Fibroblast of skin of back (primary cell): ENCODE measurements around the gene TMEM132D.
"Not testable (repeated sequence)": the region's sequence is repeated elsewhere in the genome, so short reads cannot be mapped to it uniquely, and the experiment has no call there.

Experiments used
- DNase-seq: peaks from one replicate; pipeline ENCODE4 v3.0.0-alpha.2; 2013

The TMEM132D gene

DNA sequence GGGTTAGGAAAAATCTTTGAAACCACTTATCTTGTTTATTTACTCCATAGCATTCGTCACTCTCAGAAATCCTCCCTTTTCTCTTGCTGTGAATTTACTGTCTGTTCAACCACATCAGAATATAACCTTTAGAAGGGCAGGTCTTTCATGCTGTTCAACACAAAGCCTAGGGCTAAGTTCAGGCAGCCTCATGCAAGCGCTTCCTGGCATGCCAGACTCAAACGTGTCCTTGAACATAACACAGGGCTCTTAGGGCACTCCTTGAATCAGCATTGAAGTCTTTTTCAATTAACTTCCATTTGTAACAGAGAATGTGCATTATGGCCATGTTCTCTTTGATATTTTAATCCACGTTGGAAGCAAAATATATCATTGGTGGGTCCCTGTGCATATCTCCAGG lies 672.8 kb downstream of the TMEM132D start:
- no peak for DNase-seq

DNA sequence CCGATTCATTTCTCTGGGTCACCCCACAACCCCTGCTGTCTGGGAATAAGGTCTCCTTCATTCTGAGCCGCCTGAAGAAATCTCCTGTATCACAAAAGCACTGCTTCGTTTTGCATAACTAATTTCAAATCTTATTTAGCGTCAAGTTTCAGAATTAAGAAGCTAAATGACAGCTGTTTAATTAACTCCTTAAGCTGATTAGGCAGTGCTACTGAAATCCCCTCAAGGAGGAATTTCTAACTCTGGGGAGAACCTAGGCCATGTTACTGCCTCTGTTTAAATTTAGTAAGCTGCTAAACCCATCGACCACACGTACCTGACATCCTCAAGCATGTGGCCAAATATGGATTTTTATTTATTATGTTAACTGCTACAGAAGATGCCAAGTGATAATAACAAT lies 677.0 kb downstream of the TMEM132D start:
- DNase-seq: no peak

DNA sequence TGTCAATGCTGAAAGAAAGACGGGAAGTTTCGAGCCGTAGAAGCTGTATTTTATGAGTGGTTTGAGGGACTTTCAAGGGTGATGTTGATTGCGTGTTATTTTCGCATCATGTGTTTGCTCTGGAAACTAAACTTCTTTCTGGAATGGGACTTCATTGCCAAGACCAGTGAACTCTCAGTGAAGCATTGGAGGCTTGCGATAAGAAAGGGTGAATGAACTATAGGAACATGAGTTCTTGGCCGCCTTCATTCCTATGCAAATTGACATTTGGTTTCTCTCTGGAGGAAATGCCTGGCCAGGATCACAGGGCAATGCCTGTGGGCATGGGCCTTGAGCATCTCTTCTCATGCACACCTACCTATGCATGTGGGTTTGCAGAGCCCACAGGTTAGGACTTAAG lies 677.8 kb downstream of the TMEM132D start:
- no peak for DNase-seq

DNA sequence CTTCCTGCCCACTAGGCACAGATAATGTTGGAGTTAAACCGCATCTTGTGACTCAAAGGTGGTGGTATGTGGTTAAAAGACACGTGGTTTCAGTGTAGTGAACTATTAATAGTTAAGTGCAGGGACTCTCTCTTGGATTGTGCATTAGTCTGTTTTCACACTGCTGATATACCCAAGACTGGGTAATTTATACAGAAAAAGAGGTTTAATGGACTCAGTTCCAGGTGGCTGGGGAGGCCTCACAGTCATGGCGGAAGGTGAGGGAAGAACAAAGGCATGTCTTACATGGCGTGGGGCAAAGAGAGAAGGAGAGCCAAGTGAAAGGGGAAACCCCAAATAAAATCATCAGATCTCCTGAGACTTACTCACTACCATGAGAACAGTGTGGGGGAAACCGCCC lies 688.3 kb downstream of the TMEM132D start:
- DNase-seq: peak; percentile 26

DNA sequence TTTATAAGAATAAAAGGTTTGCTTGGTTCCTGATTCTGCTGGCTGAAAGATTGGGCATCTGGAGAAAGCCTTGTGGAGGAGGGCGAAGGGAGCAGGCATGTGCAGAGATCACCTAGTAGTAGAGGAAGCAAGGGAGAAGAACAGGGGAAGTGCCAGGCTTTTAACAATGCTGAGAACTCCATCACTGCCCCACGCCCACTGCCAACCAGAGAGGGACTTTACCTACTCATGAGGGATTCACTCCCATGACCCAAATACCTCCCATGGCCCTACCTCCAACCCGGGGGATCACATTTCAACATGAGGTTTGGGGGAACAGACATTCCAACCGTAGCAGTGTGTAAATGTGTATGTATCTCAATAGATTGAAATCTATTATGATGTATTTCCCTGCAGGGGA lies 690.3 kb downstream of the TMEM132D start:
- DNase-seq: no peak

DNA sequence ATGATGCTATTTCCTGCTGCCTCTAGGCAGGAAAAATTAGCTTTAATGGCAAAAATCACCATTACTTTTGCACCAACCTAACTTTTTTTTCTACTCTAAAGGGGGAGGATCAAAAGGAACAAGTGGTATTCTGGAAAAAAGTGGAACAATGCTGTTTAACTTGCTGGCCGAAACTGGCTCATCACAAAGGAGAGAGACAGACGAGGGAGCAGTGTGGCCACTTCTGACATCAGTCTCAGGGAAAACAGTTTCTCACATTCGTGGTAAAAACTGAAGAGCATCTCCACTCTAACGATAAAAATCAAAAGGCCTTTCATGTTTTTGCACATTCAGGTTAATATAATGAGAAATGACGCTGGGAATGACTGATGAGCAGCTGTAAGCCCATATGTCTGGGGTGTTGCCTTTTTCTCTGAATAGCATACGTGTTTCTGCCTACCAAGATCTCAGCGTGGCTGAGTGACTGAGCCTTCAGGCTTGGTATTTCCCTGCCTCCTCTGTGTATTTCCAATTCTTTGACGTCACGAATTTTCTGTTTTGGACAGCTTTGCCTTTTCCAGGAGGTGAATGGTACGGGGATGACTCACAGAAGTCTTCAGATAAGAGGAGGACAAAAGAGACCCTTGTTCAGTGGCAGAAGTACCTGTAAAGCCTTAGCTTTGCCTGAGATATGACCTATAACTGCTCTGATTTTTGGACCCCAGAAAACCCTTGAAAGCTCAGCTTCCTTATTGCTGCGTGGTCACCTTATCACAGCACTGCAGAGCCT lies 691.8 kb downstream of the TMEM132D start:
- peak; percentile 69 for DNase-seq

DNA sequence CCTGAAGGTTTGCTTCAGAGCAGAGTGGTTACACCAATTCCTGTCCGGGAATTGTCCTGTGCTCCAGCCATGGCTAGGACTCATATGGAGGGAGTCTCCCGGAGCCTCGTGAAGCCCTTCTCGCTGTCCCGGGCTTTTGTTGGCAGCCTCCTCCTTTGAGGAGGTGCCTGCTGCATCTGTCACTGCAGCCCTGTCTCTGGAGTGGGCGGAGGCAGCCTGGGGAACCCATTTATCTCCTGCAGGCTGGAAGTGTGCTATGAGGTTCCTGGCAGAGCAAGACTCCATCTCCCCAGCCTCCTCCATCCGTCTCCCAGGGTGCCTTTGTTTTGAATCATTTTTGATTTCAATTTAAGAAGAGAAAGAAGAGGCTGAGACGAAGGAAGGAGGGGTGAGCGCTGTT lies 695.3 kb downstream of the TMEM132D start:
- no peak for DNase-seq

DNA sequence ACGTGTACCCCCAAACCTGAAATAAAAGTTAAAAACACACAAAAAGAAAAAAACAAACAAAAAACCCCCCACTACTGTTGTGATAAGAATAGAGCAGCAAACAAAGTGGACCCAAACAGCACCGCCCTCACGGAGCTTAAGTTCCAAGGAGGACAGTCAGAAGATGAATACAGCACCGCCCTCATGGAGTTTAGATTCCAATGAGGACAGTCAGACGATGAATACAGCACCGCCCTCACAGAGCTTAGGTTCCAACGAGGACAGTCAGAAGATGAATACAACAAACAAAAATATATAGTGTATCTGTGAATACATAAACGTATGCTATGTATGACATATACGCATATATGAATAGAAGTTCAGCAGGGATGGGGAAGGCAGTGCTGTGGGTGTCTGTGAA lies 696.7 kb downstream of the TMEM132D start:
- DNase-seq: peak; percentile 50

DNA sequence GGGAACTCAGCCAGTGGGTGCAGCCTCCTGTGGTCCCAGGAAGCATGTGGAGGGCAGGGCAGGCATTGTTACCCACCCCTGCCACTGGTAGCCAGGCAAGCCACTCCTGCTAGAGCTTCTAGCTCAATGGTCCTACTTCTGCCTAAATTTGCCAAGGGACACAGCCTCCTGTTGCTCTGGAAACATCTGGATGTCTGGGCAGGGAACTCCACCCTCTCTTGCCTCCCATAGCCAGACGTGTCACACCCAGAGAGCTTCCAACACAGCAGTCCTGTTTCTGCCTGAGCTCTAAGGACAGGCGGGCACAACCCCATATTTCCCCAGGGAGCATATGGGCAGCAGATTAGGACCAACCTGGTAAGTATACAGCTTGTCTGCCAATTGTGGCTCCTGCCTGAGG lies 700.4 kb downstream of the TMEM132D start:
- DNase-seq: no peak

DNA sequence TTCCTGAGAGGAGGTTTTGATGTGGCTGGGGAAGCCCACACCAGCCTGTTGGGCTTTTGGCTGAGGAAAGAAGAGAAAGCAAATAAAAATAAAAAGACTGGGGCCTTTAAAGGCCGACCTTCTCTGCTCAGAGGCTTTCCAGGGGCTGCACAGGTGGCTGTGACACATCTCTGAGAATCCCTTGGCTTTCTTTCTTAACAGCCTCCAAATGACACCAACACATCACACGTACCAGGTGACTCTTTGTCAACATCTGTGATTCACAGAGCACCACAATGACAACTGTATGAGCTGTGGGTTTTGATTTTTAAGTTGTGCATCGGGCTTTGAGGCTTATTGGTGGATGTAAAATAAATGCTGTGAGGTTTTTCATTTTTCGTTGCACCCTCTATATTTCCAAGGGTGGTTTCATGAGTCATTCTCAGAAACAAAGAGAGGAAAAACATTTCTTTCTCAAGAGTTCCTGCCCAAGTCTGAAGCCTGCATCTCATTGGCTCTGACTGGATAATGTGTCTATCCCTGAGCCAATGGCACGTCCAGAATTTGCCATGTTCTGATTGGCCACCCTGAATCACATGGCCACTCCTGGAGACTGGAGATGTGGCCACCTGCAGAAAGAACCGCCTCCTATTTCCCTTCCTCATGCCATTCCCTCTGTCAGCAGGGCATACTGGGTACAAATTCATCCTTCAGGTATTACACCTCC lies 701.6 kb downstream of the TMEM132D start:
- no peak for DNase-seq

DNA sequence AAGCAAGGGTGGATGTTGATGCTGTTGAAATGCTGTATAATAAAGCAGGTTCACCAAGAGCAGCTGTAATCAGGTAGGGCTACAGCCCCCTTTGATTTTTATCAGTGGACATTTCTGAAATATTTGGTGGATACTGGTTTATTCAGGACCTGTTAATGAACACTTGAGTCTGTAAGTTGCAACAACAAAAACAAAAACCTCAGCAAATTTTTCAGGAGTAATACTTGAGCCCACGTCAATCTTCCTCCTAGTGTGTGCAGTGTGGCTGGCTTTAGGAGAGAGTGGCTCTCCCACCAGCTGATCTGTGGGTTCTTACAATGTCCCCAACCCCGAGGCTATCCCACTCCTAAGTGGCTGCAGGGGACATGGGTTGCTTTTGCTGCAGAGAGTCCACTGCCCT lies 702.8 kb downstream of the TMEM132D start:
- no peak for DNase-seq

DNA sequence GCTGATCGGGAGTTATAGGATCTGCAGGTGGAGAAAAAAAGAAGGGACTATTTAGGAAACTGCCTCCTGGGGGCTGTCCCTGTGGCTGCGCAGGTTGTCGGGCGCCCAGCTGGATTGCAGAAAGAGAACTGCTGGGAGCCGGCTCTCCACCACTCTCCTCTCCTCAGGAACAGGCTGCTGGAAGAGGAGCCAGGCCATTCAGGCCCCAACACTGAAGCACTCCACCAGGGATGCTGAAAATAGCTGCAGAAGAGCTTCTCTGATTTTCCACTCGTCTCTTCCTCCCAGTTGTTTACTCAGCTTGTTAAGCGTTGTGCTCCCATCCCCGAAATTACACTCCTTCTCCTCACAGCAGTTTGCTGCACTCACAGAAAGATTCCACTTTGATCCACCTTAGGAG lies 703.2 kb downstream of the TMEM132D start:
- no peak for DNase-seq

DNA sequence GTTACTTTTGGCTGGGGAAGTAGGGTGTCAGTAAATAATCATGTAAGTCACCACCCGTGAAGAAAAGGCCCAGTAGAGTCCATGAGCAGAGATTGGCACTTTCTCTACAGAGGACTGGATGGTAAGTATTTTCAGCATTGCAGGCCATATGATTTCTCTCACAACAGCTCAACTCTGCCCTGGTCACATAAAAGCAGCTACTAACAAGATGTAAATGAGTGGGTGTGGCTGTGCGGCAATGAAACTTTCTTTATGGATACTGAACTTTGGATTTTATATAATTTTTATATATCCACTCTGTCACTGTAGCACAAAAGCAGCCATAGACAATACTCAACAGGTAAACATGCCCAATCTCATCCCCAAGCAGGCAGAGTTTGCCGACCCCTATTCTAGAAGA lies 706.9 kb downstream of the TMEM132D start:
- no peak for DNase-seq

DNA sequence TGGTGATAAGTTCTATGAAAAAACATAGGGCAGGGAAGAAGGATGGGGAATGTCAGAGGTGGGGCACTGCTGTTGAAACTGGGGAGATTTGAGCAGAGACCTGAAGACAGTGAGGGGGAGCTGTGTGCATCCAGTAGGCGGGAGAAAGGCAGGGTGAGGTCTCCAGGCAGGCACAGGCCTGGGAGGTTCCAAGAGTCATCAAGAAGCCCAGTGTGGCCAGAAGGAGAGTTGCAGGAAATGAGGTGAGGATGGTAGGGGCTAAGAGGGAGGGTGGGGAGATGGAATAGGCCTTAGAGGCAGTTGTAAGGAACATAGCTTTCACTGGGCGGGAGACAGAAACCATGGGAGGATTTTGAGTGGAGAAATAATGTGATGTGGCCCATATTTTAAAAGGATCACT lies 708.7 kb downstream of the TMEM132D start:
- DNase-seq: no peak

DNA sequence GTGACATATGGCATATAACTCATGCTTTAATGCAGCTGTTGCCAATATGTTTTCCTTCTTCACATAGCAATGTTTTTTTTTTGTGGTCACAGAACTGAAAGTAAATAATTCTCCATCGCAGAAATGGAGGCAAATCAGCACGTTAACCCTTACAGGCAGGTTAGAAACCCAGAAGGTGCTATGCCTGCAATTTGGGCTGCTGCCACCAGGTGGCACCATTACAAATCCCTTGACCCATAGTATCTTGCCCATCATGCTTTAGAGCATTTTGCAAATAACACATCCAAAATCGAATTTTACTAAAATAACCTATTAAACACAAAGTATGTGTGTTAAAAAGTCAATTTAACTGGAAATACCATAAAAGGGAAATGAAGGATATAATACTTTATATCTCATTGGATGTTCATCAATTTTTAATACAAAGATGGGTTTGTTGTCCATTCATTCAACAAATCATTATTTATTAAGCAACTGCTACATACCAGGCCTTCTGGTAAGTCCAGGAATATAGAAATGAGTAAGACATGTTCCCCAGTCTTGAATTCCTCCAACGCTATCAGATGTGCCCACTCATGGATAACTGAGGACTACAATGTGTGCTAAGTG lies 710.5 kb downstream of the TMEM132D start:
- no peak for DNase-seq

DNA sequence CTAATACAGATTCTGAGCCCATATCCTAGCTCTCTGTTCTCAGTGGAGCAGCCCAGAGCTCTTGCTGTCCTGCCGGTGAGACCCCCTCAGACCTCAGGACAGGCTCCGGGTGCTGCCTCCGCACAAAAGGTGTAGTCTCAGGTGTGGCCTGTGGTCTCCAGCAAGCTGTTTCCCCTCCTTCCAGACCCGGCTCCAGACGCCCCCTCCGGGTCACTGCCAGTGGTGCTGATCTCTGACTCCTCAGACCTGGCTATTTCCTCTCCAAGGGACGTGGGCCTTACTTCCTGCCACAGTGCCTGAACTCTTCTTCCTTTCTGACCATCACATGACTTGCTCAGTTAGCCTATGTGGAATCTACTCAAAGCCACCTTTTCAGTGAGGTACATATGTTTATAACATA lies 713.0 kb downstream of the TMEM132D start:
- DNase-seq: no peak

DNA sequence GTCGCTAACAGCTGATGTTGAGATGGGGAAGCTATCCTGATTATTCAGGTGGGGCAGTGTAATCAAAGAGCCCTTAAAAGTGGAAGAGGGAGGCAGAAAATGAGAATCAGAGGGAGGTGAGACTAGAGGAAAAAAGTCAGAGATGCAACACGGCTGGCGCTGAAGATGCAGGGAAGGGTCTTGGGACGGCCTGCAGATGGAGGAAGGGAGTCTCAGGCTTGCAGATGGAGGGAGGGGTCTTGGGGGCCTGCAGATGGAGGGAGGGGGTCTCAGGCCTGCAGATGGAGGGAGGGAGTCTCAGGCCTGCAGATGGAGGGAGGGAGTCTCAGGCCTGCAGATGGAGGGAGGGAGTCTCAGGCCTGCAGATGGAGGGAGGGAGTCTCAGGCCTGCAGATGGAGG lies 713.9 kb downstream of the TMEM132D start:
- DNase-seq: not testable (repeated sequence)

DNA sequence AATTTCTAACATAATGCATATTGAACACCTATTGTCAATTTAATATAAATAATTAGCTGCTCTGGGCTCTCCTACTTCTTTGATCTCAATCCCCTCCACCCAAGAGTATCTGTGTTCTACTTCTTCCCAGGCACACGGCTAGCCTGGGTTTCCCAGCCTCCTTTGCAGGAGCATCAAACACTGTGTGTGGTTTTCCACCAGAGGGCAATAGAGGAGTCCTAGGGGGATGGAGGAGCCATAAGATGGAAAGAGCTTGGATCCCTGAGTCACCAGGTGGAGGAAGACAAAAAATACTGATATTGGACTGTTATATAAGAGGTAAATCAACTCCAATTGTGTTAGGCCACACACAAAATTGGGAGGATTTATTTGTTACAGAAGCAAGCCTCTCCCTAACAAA lies 716.9 kb downstream of the TMEM132D start:
- DNase-seq: peak; percentile 19

DNA sequence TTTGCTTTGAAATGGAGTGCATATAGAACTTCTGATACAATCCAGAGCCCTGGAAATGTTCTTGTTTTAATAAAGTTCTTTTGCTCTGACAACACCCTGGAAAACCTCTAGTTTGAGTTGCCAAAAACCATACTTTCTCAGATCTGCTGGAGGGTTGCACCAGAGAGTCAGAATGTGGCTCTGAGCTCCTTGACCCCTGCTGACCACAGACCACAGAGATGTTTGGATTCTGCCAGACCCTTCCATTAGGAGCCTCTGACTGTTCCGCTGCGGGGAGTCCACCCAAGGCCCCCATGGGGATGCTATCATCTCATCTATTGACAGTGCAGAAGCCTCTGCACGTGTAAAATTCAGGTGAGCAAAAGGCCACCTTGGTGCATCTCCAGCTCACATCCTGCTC lies 718.0 kb downstream of the TMEM132D start:
- DNase-seq: peak; percentile 27

DNA sequence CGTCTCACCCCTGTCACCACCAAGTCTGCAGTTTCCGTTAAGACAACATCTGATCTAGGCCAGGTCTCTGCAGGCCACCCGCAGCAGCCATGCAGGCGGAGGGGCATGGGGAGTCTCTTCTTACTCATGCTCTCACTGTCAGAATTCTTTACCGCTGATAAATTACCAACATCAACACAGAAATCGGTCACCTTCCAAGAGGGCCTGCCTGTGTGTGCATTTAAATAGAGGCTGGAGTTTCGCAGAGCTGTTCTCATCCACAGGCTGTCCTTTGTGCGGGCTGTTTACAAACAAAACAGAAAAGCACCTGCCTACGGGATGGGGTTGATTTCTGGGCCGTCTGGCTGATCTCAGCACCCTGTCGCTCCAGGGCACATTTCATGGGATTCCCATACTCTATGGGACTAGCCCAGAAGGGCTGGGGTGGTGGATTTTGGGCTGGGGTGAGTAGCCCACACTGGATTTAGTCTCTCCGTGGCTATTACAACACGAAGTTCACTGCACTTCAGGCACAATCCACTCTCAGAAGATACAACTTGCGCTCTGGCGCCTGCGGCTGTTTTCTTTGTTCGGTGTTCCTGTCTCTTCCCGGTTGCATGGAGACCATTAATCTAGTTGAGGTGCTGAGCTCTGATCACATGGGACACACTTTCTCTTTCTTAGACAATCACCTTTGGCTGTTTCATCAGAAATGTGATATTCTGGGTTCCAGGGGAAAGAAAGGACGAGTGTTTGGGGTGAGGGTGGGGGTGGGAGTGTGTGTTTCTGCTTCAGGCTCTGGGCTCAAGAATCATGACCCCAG lies 719.5 kb downstream of the TMEM132D start:
- DNase-seq: peak; percentile 22

DNA sequence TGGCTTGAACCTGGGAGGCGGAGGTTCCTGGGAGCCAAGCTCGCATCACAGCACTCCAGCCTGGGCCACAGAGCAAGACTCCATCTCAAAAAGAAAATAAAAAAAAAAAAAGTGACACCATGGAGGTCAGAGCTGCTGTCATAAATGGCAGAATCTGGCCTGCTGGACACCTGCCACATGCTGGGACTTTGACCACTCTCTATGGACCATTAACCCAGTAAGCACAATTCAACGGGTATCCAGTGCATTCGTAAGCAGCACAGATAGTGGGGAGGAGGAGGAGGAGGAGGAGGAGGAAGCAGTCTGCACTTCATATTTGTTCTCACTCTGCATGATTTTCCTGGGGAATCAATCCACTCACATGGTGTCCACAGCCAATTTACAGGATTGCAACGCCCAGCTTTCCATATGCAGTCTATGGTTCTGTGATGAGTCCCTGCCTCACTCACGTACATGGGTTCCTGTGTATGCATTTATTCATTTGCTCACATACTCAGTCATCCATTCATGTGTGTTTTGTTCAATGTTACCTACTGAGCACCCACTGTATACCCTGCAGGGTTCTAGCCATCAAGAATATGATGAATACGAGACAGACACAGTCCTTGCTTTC lies 723.8 kb downstream of the TMEM132D start:
- no peak for DNase-seq

DNA sequence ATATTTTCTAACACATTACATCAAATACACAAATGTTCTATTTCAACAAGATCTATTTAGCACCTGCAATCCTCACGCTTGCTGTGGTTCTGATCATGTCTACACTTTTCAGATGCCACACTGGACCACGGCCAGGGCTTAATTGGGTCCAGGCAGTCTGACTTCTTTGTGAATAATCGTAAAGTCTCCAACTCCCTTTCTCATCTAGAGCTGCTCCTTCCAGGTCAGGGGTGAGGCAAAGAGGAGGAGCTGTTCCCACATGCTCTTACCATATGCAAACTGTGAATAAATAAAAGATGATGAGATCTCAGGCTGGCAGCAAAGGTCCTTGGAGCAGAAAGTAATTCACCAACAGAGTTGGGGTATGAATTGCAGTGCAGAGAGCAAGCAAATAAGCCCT lies 733.9 kb downstream of the TMEM132D start:
- no peak for DNase-seq

DNA sequence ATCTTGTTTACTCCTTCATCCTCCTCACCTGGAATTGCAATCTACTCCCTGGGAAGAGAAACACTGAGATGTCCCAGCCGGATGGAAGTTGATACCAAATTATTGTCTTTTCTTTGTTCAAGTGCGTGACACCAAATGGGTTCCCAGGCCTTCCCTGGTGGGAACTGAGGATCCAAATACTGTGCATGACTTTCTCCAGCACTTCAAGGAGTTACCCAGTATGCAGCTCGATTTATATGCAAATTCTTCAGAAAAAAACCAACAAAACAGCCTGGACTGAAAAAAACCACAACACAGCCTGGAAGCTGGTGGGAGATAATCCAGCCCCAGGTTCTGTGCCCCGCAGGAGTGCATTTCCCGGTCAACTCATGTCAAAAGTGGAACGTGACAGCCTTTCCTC lies 740.0 kb downstream of the TMEM132D start:
- DNase-seq: no peak
